ENCODE data around the gene KLF18. TPM values are rescaled to one million over a fixed set of nuclear protein-coding genes. Genes with fewer than 3 reads are reported as not detected.
"Not testable (repeated sequence)": the region's sequence is repeated elsewhere in the genome, so short reads cannot be mapped to it uniquely, and the experiment has no call there.

Gene KLF18
- polyA plus RNA-seq, 3 donors, result not detected

DNA sequence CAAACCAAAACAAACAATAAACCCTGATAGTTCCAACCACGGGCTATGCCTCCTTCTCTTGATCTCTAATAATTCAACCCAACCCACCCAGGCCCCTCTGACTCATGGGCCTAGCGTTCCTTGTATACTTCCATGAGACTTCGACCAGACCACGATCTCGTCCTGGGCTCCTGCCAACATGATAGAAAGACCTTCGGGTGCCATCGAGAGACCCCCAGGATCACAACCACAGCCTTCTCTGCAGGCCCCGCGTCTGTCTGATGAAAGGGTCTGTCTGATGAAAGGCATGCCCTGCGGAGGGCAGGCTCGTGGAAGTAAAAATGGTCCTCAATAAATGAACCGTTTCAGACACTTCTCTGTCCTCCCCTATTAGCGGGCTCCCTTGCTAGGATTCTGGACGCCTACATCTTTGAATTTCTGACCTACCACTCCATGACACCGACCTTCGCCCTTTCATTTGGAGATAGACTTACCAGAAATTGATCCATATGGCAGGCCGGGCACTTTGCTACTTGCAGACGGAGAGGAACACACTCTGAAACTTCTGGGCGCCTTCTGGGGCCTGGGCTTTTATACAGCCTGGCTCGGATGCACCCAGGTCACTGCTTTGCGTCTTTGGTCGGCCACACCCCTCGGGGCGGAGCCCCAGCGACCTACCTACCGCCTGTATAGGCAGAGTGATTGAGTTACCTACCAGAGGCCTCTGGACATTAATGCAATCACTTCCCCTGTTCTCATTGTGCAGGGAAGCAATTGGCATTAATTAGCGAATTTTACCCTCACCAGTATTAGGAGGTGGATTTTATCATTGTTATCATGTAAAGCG lies 5.3 kb upstream of the KLF18 start:
- no peaks in the 10 kb centered on the region for H3K36me3 Mint-ChIP-seq
- H3K4me3 ChIP-seq (replicated peaks in 1 of 3; ENCODE audit: low read depth in 2 of 3, low read length in 3 of 3), result no peak overlapping the region
- H3K9me3 Mint-ChIP-seq, result peaks cover 20 to 38% (median 32%) of the 10 kb centered on the region in 7 donors
- H4K20me1 ChIP-seq (ENCODE audit: insufficient read depth, low read length), result no peaks in the 10 kb centered on the region
- no peaks in the 10 kb centered on the region for H3K79me2 ChIP-seq (ENCODE audit: insufficient read depth, low read length)
- no peaks in the 10 kb centered on the region for H3K4me1 ChIP-seq (ENCODE audit: control insufficient read depth in 1 of 2, insufficient read depth in 2 of 2, low read length in 2 of 2)
- H3K27ac Mint-ChIP-seq, result no peak overlapping the region
- H2AFZ ChIP-seq (ENCODE audit: insufficient read depth, low read depth, low read length, poor library complexity, severe bottlenecking), result no peak overlapping the region
- no peak overlapping the region for H3K4me2 ChIP-seq (replicated peaks; ENCODE audit: extremely low read depth, low read length, poor library complexity, severe bottlenecking)
- no peak overlapping the region for H3K27ac ChIP-seq (ENCODE audit: low read depth in 1 of 2, low read length in 2 of 2)
- H3K27me3 ChIP-seq (ENCODE audit: control insufficient read depth in 2 of 2, insufficient read depth in 2 of 2, low read length in 2 of 2), result peaks cover 0 to under 1% of the 10 kb centered on the region in 2 donors
- TF ChIP-seq, protein P1, sequence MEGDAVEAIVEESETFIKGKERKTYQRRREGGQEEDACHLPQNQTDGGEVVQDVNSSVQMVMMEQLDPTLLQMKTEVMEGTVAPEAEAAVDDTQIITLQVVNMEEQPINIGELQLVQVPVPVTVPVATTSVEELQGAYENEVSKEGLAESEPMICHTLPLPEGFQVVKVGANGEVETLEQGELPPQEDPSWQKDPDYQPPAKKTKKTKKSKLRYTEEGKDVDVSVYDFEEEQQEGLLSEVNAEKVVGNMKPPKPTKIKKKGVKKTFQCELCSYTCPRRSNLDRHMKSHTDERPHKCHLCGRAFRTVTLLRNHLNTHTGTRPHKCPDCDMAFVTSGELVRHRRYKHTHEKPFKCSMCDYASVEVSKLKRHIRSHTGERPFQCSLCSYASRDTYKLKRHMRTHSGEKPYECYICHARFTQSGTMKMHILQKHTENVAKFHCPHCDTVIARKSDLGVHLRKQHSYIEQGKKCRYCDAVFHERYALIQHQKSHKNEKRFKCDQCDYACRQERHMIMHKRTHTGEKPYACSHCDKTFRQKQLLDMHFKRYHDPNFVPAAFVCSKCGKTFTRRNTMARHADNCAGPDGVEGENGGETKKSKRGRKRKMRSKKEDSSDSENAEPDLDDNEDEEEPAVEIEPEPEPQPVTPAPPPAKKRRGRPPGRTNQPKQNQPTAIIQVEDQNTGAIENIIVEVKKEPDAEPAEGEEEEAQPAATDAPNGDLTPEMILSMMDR (IDR thresholded peaks at IDR 0.05), result no peak
- intact Hi-C loops (cut with micrococcal nuclease), result no loop called here
- 95% methylated on average over 17 of the region's 28 CpGs for WGBS (ENCODE audit: insufficient coverage)
- H3K9ac ChIP-seq (ENCODE audit: insufficient read depth, low read length, poor library complexity, severe bottlenecking), result no peak overlapping the region
- H3K36me3 ChIP-seq (replicated peaks in 1 of 2; ENCODE audit: control insufficient read depth in 1 of 2, insufficient read depth in 2 of 2, low read length in 2 of 2), result no peaks in the 10 kb centered on the region
- H3K4me3 Mint-ChIP-seq, result no peak overlapping the region
- H3K27me3 Mint-ChIP-seq (ENCODE audit: low read depth in 3 of 3), result peaks cover 0 to 12% (median 3%) of the 10 kb centered on the region in 3 donors
- peaks cover 21 to 29% of the 10 kb centered on the region in 2 donors for H3K9me3 ChIP-seq (replicated peaks in 1 of 2; ENCODE audit: control insufficient read depth in 1 of 2, insufficient read depth in 1 of 2, low read length in 2 of 2)
- no peak for DNase-seq
- no peaks in the 10 kb centered on the region for H3K4me1 Mint-ChIP-seq

DNA sequence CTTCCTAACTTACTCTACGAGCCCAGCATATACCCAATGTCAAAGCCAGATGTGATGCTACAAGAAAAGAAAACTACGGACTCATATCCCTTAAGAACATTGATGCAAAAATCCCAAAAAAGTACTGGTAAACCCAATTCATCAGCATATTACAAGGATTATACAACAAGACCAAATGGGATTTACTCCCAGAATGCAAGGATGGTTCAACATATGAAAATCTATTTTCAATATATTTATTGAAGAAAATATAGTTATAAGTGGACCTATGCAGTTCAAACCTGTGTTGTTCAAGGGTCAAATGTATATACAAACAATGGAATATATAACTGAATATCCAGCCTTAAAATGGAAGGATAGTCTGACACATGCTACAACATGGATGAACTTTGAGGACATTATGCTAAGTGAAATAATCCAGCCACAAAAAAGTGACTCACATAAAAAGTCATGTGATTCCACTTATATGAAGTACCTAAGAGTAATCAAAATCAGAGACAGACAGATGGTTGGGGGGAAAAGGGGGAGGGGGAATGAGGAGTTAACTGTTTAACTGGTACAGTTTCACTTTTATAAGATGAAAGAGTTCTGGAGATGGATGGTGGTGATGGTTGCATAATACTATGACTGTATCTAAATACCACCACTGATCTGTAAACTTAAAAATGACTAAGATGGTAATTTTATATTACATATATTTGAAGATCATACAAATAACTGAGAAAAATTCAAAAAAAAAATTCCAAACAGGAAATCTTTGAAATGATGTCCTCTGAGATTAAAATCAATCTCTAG lies 3.7 kb upstream of the KLF18 start:
- Mint-ChIP-seq H3K4me1 (no peaks in the 10 kb centered on the region), H3K4me3 (no peak overlapping the region), H3K9me3 (peaks cover 20 to 44% (median 32%) of the 10 kb centered on the region in 7 donors), H3K36me3 (no peaks in the 10 kb centered on the region), H3K27ac (no peak overlapping the region), H3K27me3 (ENCODE audit: low read depth in 3 of 3) (peaks cover 0 to 10% (median 3%) of the 10 kb centered on the region in 3 donors)
- DNase-seq, result no peak
- H3K4me3 ChIP-seq (replicated peaks in 1 of 3; ENCODE audit: low read depth in 2 of 3, low read length in 3 of 3), result no peak overlapping the region
- 80% methylated on average over 1 of the region's 2 CpGs for WGBS (ENCODE audit: insufficient coverage)
- no peaks in the 10 kb centered on the region for H3K36me3 ChIP-seq (replicated peaks in 1 of 2; ENCODE audit: control insufficient read depth in 1 of 2, insufficient read depth in 2 of 2, low read length in 2 of 2)
- H3K9me3 ChIP-seq (replicated peaks in 1 of 2; ENCODE audit: control insufficient read depth in 1 of 2, insufficient read depth in 1 of 2, low read length in 2 of 2), result peaks cover 21 to 29% of the 10 kb centered on the region in 2 donors
- no peaks in the 10 kb centered on the region for H3K27me3 ChIP-seq (ENCODE audit: control insufficient read depth in 2 of 2, insufficient read depth in 2 of 2, low read length in 2 of 2)
- H2AFZ ChIP-seq (ENCODE audit: insufficient read depth, low read depth, low read length, poor library complexity, severe bottlenecking), result no peak overlapping the region
- intact Hi-C loops (cut with micrococcal nuclease), result no loop called here
- no peak overlapping the region for H3K4me2 ChIP-seq (replicated peaks; ENCODE audit: extremely low read depth, low read length, poor library complexity, severe bottlenecking)
- no peak overlapping the region for H3K27ac ChIP-seq (ENCODE audit: low read depth in 1 of 2, low read length in 2 of 2)
- no peak overlapping the region for H3K9ac ChIP-seq (ENCODE audit: insufficient read depth, low read length, poor library complexity, severe bottlenecking)
- TF ChIP-seq, protein P1 (IDR thresholded peaks at IDR 0.05), result no peak
- H3K79me2 ChIP-seq (ENCODE audit: insufficient read depth, low read length), result no peaks in the 10 kb centered on the region
- H3K4me1 ChIP-seq (ENCODE audit: control insufficient read depth in 1 of 2, insufficient read depth in 2 of 2, low read length in 2 of 2), result no peaks in the 10 kb centered on the region
- H4K20me1 ChIP-seq (ENCODE audit: insufficient read depth, low read length), result no peaks in the 10 kb centered on the region

DNA sequence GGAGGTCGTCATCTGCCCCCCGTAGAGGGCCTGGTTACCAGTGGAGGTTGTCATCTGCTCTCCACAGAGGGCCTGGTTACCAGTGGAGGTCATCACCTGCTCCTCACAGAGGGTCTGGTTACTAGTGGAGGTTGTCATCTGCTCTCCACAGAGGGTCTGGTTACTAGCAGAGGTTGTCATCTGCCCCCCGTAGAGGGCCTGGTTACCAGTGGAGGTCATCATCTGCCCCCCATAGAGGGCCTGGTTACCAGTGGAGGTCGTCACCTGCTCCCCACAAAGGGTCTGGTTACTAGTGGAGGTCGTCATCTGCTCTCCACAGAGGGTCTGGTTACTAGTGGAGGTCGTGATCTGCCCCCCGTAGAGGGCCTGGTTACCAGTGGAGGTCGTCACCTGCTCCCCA lies 1.9 kb downstream of the KLF18 start:
- H3K27ac Mint-ChIP-seq; H3K36me3 Mint-ChIP-seq; H3K4me1 Mint-ChIP-seq; H3K36me3 ChIP-seq (replicated peaks in 1 of 2; ENCODE audit: control insufficient read depth in 1 of 2, insufficient read depth in 2 of 2, low read length in 2 of 2); H3K27me3 Mint-ChIP-seq (ENCODE audit: low read depth in 3 of 3); H3K4me3 Mint-ChIP-seq; DNase-seq; H3K4me3 ChIP-seq (replicated peaks in 1 of 3; ENCODE audit: low read depth in 2 of 3, low read length in 3 of 3); H4K20me1 ChIP-seq (ENCODE audit: insufficient read depth, low read length); H3K27ac ChIP-seq (ENCODE audit: low read depth in 1 of 2, low read length in 2 of 2); H3K4me2 ChIP-seq (replicated peaks; ENCODE audit: extremely low read depth, low read length, poor library complexity, severe bottlenecking); H3K79me2 ChIP-seq (ENCODE audit: insufficient read depth, low read length); intact Hi-C loops (cut with micrococcal nuclease); H2AFZ ChIP-seq (ENCODE audit: insufficient read depth, low read depth, low read length, poor library complexity, severe bottlenecking); H3K4me1 ChIP-seq (ENCODE audit: control insufficient read depth in 1 of 2, insufficient read depth in 2 of 2, low read length in 2 of 2); H3K9ac ChIP-seq (ENCODE audit: insufficient read depth, low read length, poor library complexity, severe bottlenecking); H3K27me3 ChIP-seq (ENCODE audit: control insufficient read depth in 2 of 2, insufficient read depth in 2 of 2, low read length in 2 of 2): not testable (repeated sequence)
- H3K9me3 Mint-ChIP-seq, result peaks cover 6 to 19% (median 12%) of the 10 kb centered on the region in 7 donors
- H3K9me3 ChIP-seq (replicated peaks in 1 of 2; ENCODE audit: control insufficient read depth in 1 of 2, insufficient read depth in 1 of 2, low read length in 2 of 2), result peaks cover 7 to 12% of the 10 kb centered on the region in 2 donors
- no CpG with 5 or more reads among the region's 8 CpGs for WGBS (ENCODE audit: insufficient coverage)

Data from CD14-positive monocyte (primary cell).